Measurements from ENCODE around the gene ALLC.

ALLC gene

DNA sequence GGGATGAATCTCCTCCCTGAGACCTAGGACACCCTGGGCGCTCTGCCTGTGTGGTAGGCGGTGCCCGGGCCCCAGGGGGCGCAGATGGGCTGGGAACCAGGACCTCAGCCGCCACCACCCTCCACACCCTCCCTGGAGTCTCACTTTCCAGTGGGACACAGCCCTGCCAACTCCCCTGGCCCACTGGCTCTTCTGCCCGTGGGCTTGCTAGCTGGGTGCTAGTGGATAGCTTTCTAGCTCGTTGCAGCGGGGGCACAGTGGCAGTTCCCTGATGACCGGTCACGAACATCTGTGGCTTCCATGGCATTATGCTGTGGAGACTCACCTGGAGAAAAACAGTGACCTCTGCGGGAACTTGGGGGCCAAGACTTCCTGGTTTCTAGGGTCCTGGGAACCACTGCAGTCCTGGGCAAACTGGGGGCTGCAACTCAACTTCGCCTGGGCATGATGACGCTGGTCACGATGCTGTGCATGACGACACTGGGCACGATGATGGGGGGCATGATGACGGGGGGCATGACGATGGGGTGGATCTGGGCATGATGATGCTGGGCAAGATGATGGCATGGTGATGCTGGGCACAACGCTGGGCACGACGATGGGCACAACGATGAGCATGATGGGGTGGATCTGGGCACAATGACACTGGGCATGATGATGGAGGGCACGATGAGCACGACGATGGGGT, 31.0 kb upstream of the ALLC start:
- DNase-seq, result peak; percentile 45

- peak; percentile 30 for DNase-seq
Measured at GRCh38 chr2:3627500-3628100, 30.4 kb upstream of the ALLC start.

DNA sequence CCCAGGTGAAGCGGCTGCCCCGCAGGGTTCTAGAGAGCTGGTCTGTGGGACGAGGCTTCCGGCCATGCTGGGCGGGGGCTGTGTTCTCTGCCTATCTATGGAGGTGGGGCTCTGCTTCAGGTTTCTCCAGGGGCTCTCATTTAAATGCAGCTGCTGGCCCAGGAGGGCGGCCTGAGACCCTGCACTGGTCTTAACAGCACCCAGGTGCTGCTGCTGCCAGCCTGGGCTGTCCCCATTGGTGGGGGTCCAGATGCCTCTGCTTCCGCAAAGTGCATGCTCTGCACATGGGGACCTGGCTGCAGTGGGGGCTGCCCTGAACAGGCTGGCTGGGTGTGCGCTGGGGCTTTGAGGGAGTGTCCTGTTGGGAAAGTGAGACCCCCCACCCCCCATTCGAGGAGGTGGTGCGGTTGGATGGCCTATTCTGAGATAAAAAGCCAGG, 29.7 kb upstream of the ALLC start:
- DNase-seq, result peak; percentile 47

DNA sequence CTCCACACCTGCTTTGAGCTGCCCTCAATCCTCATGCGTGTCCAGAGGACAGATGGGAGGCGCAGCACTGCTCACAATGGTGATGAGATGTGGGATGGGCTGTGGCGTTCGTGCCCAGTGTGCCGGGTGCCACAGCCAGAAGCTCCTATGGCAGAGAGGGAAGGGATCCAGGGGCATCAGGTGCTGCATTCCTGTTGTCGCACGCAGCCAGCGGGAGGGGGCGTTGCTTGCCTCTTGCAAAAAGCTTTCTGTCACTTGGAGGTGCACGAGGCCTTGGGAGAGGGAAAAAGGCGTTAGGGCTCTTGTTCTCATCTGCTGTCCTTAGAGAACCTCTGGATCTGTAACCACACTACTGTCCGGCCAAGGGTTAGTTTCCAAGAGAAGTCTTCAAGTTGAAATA, 29.2 kb upstream of the ALLC start:
- DNase-seq, result peak; percentile 60

DNA sequence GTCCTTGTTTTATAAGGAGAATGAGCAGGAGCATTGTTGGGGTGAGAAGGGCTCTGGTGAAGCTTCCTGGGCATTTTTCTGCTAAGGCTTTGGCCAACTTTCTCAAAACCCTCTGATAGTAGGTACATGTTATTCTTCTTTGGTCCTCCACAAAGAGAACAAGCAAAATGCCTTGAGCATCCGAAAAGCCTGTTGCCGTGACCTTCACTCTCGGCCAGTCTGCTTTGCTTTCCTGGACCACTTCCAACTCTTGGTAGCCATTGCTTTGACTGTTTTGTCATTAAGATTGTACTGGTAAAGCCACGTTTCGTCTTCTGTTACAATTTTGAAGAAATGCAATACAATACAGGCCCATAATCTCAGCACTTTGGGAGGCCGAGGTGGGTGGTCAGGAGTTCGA, 27.4 kb upstream of the ALLC start:
- no peak for DNase-seq

DNA sequence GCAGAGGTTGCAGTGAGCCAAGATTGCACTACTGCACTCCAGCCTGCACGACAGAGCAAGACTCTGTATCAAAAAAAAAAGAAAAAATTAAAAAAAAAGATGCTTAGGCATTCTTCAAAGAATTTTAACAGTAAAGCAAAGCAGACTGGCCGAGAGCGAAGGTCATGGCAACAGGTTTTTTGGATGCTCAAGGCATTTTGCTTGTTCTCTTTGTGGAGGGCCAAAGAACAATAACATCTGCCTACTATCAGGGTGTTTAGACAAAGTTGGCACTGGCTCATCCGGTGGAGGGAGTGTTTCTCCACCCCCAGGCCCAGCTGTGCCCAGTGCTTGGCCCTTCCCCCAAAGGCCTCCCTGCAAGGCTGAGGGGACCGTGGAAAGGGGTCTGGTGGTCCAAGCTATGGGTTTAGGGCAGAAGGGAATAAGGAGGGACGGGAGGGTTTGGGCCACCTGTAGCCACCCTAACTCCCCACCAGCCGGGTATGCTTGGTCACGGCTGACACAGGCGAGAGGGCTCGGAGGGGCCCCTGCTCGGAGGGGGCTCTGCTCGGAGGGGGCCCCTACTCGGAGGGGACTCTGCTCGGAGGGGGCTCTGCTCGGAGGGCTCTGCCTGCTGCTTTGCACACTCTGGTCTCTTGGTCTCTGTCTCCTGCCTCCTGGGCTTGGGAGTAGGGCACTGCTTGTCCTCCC, 26.7 kb upstream of the ALLC start:
- DNase-seq, result peak; percentile 57

GRCh38 chr2:3631851-3632659, 25.9 kb upstream of the ALLC start:
- peak; percentile 42 for DNase-seq

DNA sequence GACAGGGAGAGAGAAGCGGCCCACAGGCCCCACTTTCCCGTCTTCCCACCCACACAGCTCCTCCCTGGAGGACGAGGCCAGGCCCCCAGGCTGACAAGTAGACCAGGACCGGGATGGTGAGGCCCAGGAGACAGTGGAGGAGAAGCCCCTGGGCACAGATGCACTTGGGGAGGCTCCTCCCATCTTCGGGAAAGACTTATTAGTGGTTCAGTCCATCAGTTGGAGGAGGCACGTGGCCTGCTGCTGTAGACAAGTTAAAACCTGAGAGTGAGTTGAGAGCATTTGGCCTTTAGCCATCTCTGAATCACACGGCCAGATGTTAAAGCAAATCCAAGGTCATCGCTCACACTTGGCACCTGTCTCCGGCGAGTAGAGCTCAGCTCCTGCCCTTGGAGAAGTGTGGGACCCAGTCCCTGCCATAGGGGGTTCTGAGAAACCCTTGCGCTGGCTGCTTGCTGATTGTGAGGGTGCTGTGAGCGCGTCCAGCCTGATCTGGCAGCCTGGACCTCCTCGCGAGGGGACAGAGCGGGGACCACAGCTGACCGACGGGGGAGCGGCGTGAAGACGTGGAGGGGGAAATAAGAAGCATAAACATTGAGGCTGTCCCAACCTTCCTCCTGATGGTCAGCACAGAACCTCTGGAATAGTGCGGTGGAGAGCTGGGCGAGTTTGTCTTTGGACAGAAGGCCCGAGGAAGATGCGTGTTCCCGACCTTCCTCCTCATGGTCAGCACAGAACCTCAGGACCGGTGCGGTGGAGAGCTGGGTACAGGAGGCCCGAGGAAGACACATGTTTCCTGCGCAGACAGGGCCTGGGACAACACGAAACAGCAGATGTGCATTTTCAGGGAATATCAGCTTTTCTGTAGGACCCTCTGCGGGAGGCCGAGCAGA, 24.7 kb upstream of the ALLC start:
- peak; percentile 47 for DNase-seq

DNA sequence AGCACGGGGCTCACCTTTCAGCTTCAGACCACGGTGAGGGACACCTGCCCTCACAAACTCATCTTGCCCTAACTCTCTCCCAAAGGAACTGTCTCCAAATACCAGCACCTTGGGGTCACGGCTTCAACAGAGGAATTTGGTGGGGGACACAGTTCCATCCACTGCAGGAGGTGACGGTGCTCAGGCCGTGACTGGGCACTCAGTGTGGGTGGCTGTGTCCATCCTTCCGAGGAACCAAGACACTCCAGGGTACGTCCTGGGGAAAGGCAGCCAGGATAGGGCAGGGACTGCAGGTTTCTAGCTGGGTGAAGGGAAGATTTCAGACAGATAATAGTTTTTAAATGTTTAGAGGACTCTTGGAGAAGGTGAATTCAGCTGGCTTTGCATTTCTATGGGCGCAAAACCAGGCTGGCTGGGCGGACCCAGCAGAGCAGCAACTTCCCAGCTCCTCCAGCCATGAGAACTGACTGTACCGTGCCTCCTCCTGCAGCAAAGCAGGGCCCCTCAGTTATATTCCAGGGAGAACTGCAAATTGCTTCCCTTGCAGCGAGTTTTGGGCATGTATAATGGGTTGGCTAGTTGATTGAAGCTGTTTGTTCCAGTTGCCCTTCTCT, 23.9 kb upstream of the ALLC start:
- DNase-seq, result peak; percentile 14

DNA sequence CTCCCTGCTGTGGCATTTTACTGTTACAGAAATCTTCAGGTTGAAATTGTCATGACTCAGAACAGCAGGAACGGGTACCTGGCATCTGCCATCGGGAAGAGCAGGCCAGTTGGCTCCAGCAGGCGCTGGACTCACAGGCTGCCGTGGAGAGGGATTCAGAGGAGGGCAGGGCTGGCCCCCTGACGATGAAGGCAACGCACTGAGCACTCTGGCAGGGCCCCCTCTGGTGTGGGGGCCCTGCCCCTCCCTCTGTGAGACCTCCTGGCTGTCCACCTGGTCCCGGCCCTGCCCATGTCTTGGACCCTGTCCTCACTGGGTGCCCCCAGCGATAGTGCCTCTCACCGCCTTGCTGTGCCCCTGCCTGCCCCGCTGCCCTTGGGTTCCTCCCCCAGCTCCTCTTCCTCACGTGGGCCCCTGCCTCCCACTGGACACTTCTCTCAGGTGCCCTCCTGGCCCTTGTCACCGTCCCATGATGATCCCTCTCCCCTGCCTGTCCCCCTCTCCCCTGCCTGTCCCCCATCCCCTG, 23.3 kb upstream of the ALLC start:
- peak; percentile 43 for DNase-seq

- DNase-seq, result peak; percentile 42
Measured at GRCh38 chr2:3635171-3635974, 22.6 kb upstream of the ALLC start.

DNA sequence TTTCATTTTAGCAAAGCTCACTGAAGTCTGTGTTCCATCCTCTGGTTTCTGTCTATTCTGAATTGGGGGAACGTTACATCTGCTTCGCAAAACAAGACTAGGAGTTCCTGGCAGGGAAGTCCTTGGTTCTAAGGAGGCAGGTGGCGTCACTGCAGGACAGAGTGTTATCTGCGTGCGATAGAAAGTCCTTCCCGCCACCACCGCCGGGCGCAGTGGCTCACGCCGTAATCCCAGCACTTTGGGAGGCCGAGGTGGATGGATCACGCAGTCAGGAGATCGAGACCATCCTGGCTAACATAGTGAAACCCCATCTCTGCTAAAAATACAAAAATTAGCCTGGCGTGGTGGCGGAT, 22.0 kb upstream of the ALLC start:
- peak; percentile 27 for DNase-seq

GRCh38 chr2:3636586-3637310, 21.3 kb upstream of the ALLC start:
- DNase-seq, result peak; percentile 47

- DNase-seq, result peak; percentile 8
Measured at GRCh38 chr2:3637311-3637675, 20.7 kb upstream of the ALLC start.

DNA sequence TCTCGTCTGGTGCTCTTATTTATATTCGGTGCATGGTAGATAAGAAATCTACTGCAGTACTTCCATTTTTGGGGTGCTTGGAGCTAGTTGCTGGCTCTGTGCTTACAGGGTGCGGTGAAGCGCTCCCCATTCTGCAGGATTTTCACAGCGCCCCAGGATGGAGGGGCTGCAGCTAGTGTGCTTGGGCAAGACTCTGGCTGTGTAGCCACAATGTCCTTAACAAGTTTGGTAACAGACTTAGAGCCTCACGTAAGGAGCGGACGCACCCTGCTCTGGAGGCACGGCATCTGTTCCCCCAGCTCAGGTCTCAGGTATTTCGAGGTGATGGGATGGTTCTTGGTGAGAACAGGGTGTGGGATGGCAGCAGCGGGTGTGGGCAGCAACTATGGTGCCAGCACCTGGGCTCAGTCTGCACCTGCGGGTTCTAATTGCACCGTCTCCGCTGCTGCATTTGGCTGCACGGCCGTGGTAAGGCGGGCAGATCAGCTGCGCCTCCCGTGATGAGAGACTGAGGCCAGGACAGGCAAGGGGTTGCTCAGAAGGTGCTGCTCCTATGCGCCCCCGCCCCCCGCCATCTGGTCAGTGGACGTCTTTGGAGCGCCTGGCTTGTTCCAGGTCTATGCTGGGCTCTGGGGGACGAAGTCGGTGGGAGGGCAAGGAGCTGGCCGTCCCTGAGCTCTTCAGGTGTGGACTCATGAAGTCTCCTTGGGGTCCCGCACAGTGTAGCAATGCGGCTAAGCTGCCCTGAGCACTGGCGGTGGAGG, 20.1 kb upstream of the ALLC start:
- peak; percentile 53 for DNase-seq

DNA sequence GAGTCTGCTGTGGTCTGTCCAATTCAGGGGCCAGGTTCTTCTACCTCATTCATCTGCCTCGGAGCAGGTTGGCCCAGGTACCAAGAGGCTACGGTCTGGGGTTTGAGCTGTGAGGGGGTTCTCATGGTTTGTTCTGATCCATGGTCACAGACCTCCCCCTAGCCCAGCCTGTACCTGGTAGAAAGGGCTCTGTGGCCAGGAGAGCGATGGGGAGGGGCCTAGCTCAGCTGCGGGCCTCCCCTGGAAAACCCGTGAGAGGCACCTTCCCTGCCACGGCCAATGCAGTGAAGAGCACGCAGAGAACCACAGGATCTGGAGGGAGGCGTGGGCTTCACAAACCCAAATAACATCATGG, 19.6 kb upstream of the ALLC start:
- DNase-seq, result no peak

DNA sequence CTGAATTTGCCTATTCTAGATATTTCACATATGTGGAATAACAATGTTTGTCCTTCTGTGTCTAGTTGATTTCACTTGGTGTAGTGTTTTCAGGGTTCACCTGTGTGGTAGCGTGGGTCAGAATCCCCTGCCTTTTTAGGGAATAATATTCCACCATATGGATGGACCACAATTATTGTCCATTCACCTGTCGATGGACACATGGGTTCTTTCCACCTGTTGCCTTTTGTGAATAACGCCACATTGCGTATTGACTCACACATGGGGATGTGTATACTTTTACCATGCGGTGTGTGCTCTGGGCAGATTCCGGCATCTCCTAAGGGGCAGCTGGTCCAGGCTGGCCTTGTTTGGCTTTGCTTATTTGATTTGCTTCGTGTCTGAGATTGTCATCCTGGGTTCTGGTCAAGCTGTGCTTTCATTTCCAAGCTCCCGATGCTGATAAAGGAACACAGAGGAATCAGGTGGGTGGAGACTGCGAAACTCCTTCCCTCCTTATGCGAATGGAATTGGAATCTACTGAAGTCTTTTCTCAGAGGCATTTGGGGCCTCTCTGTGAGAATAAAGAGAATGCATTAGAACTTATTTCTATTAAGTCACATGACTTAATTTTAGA, 18.9 kb upstream of the ALLC start:
- peak; percentile 28 for DNase-seq

DNA sequence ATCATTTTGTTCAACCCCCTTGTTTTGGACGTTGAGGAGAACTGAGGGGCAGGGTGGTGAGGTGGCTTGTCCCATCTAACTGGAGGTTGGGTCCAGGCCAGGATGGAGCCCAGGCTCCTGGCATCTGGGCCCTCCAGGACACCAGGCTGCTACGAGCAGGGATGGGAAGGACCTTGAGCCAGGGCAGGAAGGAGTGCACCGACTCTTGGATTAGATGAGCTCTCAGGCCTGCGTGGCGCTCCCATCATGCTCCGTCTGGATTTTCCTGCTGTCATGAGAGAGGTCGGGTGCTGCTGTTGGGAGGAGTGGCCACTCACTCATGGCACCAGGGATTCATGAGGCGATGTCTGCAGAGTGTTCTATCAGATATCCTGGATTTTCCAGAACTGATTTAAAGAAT, 18.3 kb upstream of the ALLC start:
- peak; percentile 48 for DNase-seq

DNA sequence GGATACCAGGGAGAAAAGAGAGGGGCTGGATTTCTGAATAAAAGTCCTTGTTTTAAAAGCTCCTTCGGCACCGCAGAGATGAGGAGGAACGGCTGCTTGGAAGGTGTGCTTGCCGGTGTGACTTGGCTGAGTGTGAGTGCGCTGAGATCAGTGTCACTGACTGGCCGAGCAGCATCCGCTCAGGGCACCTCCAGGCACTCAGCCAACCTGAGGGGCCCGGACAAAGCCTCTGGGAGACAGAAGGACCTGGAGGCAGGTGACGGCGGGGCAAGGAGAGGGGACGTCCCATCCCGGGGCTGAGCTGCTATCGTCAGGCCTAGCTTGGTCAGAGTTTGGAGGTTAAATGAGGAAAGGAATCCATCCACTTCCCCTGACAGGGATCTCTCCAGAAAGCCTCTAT, 16.8 kb upstream of the ALLC start:
- DNase-seq, result peak; percentile 53
